GM18873 (cell line): ENCODE measurements around the gene EML1.

Source experiments
- ATAC-seq: cut with Tn5 transposase; IDR thresholded peaks from one replicate; pipeline ENCODE4 v1.9.1; 2021; ENCODE audit warnings: mild to moderate bottlenecking, moderate library complexity, moderate number of reproducible peaks; ENCODE audit not compliant: unreplicated experiment, low FRiP score

The EML1 gene

DNA sequence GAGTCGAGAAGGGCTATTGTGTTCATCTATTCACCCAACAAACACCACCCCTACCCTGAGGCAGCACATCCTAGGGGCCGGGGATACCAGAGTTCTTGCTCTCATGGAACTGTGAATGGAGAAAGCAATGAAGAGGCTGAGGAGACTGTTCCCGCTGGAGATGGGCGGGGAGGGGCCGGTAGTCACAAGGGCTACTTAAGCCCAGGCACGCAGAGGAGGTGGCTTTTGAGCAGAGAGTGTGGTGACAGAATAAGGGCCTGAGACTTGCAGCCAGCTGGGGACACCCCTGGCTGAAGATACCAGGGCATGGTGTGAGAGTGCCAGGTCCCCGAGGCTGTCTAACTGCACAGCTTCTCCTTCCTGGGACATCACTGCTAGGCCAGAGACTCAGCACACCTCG is 157.9 kb downstream of the EML1 start:
- ATAC-seq = no peak

DNA sequence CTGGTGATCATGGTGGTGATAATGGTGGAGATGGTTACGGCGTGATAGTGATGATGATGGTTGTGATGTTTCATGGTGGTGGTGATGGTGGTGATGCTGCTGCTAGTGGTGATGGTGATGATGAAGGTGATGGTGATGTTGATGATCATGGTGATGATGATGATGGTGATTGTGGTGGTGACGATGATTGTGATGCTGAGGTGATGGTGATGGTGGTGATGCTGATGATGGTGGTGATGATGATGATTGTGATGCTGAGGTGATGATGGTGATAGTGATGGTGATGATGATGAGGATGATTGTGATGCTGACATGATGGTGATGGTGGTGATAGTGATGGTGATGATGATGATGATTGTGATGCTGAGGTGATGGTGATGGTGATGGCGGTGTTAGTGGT is 158.8 kb downstream of the EML1 start:
- no peak for ATAC-seq

GRCh38 chr14:99952453-99952852 is 159.2 kb downstream of the EML1 start:
- ATAC-seq = no peak

DNA sequence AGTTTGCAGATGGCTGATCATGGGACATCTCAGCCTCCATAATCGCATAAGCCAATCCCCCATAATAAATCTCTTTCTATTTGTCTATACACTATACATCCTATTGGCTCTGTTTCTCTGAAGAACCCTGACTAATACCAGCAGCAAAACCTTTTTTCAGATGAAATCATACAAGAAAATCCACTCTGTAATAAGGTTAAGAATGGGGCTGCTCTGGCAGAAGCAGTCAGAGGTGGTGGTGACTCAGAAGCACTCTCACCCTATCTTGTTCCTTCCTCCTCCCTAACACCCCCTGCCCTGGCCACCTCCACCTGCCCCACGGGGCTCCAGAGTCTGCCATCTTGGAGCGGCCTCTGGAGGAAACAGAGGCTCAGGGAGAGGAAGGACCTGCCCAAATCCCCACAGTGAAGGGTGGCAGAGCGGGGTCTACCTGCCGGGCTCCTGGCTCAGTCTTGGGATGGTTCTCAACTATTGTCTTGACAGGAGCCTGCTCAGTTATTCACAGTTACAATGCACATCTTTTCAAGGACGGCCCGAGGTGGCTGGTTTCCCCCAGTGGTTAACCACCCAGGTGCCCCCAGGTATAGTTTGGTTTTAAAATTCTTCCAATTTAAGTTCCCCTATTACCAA is 162.7 kb downstream of the EML1 start:
- no peak for ATAC-seq

DNA sequence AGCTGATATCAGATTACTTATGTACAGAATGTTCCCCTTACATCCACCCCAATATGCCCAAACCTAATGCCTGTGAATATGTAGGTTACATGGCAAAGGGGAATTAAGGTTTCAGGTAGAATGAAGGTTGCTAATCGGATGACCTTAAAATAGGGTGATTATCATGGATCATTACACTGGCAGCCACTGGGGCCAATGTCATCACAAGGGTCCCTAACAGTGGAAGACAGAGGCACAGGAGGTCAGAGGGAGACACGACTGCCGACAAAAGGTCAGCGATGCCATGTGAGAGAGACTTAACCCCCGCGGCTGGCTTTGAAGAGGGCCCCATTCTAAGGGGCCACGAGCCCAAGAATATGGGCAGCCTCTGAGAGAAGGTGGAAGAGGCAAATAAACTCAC is 165.2 kb downstream of the EML1 start:
- no peak for ATAC-seq

DNA sequence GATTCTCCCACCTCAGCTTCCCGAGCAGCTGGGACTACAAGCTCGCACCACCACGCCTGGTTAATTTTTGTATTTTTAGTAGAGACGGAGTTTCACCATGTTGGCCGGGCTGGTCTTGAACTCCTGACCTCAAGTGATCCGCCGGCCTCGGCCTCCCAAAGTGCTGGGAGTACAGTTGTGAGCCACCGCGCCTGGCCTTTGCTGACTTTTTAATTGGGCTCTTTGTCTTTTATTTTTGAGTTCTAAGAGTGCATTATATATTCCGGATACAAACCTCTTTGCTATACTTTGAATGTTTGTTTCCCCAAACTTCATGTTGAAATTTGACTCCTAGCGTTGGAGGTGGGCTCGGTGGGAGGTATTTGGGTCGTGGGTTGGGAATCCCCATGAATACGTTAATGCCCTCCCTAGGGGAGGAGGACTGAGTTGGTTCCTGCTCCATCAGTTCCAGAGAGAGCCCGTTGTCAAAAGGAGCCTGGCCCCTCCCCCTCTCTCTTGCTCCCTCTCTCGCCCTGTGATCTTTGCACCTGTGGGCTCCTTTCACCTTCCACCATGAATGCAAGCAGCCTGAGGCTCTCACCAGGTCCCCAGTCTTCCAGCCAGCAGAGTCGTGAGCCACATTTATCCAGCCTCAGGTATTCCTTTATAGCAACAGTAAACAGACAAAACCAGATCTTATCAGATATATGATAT is 168.8 kb downstream of the EML1 start:
- no peak for ATAC-seq

GRCh38 chr14:99964979-99965378 is 171.8 kb downstream of the EML1 start:
- no peak for ATAC-seq

- no peak for ATAC-seq
These were observed 173.0 kb downstream of the EML1 start for GRCh38 chr14:99966037-99966835.

DNA sequence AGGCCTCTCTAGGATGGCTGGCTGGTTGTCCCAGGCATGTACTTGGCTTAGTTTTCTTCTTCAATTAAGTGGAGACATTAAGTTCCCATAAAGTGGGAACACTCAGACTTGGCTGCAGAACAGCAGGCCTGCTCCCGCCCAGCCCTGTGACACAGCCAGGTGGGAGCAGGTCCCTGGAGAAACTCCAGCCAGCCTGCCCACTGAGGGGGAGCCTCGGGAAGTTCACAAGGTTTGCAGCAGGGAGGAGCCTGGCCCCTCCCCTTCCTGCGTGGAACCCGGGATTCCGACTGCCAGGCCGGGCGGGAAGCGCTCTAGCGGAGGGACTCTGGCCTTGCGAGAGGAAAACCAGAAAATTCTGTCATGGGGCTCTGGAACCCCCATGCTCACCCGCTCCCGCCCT is 173.7 kb downstream of the EML1 start:
- ATAC-seq = no peak

DNA sequence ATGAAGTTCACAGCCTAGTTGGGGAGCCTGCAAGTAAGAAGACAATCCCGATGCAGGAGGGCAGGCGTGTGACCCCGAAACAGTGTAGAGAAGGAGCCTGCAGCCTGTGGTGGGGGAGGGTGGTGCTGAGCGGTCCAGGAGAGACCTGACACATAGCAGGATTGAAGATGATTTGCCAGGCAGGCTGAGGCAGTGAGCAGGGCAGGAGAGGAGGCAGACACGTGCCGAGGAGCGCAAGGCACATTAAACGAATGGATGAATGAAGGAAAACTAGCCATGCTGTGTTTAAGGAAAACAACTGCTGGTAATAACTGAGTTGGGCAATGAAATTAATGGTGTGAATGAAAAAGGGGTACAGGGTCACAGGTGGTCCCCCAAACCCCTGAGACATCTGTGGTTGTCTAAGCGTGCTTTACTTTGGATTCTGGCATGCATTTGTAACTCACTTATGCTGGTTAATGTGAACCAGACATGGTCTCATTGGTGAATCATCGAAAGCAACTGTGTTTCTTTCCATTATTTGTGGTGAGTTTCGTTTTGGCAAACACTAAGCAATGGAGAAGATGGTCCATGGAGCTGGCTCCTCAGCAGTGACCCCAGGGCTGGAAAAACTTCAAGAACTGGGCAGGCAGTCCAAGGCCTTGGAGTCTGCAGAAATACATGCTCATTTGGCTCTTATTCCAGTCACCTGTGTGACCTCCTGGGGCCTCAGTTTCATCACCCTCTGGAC is 175.1 kb downstream of the EML1 start:
- ATAC-seq = no peak

GRCh38 chr14:99968941-99969340 is 175.7 kb downstream of the EML1 start:
- no peak for ATAC-seq

DNA sequence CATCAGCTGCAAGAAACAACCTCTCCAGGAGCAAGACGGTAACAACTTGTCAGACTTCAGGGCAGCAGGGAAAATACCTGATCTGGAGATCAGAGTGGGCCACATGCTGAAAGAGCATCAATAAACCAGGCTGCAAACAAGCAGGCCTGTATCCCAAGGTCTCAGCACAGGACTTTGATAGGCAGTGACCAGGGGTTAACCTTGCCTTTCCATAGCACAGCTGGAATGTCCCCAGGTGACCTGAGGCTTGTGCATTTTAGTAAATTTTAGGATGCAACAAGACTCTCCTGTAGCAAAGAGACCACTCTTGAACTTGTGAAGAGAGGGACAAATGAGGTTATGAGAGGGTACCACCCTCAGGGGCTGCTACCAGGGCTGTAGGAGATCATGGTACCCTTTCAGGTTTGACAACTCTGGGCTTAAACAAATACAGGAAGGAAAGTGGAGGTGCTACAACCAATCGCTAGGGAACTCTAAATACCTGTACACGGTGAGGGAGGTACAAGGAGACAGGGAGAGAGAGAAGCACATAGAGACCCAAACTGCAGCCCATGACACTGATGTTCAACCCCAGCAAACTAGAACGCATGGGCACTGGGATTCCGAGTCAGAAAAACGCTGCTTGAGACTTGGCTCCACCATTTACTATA is 176.6 kb downstream of the EML1 start:
- ATAC-seq = no peak

DNA sequence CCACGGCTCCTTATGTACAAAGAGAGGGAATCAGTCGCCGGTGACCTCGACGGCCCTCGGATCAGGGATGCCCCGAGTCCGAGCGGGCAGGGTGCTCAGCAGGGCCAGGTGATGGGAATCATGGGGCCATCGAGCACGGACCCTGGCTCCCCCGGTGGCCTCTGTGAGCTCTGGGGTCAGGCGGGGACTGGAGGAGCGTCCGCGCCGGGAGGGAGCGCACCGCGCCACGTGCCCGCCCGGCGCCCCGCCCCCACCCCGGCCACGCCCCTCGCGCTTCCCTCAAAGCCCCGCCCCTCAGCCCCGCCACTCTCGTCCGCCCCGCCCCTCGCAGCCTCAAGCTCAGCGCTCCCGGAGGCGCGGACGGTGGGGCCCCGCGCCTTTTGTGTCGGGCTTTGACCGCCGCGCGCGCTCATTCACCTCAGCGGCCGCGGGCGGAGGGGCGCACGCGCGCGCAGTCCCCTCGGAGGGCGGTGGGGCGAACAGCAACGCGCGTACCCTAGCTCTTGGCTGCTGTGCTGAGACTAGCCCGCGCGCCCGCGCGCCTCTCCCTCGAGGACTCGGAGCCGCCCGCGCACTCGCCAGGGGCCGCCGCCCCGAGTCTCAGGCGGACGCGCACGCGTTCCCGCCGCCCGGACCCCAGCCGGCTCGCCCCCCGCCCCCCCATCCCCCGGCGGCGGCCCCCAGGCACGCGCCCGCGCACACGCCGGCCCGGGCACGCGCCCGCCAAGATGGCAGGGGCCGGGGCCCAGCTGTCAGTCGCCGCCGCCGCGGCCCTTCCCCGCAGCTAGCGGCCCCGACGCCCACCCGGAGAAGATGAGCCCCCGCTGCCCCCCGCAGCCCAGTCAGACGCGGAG is 178.1 kb downstream of the EML1 start:
- no peak for ATAC-seq

DNA sequence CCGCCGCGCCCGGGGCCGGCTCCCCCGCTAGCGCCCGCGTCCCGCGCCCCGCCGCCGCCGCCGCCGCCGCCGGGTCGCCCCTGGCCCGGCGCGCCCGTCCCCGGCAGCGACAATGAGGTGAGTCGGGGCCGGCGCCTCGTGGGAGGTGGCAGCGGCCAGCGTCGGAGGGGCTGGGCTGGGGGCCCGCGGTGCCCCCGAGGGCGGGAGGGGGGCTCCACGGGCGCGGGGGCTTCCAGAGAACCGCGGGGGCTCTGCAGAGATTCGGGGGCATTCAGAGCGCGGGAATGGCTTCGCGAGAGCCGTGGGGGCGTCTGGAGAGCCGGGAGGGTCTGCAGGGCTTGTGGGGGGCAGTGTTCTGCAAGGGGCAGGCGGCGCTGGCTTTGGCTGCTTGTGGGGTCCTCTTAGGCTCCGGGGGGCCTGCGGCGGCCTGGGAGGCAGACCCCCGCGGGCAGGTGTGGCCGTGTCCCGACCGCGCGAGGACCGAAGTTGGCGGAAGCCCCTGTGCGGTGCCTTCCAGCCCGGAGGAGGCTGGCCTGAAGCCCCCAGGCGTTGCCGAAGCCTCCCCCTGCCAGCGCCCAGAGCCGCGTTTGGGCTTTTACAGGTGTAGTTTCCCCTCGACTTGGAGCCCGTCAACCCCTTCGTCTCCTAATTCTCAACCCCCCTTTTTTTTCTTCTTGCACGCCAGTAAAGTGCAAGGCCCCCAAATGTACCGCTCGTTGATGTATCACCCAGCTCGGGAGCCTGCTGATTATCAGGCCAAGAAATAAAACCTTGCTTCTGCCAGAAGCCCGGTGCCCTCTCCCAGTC is 178.9 kb downstream of the EML1 start:
- no peak for ATAC-seq

DNA sequence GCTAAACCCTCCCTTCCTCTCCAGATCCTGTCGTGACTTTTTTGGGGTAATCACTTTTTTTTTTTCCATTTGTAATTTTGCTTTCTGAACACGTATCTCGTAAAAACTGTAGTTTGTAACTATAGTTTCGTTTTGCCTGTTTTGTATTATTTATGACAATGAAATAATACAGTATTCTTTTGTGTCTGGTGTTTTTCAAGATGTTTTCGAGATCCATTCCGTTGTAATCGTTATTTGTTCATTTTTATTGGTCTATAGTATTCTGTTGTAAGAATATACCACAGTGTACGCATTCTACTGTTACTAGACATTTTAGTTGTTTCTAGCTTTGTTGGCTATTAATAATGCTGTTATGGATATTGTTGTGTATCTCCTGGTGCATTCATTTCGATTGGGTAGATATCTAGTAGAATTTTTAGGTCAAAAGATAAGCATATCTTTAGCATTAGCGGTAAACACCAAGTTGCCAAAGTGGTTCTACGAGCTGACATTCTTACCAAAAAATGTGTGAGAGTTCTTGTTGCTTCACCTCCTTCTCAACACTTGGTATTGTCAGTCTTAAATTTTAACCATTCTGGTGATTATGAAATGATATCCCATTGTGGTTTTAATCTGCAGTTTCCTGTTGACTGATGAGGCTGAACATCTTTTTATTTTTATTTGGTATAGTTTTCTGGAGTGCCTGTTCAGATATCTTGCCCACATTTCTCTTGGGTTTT is 179.7 kb downstream of the EML1 start:
- no peak for ATAC-seq

DNA sequence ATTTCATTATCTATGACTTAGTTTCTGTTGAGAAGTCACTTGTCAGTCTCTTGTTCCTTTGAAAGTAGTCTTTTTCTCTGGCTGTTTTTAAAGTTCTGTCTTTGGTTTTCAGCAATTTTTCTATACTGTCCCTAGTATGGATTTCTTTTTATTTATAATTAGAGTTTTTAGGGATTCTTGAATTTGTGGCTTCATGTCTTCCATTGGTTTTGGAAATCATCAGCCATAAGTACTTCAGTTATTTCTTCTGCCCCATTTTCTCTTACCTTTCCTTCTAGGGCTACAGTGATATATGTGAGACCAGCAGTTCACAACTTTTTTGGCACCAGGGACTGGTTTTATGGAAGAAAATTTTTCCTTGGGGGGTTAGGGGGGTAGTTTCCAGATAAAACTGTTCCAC is 182.0 kb downstream of the EML1 start:
- ATAC-seq = no peak

- no peak for ATAC-seq
These were observed 182.8 kb downstream of the EML1 start for GRCh38 chr14:99976021-99976420.

GRCh38 chr14:99976681-99977080 is 183.5 kb downstream of the EML1 start:
- no peak for ATAC-seq
